ENCODE data around the gene CUL4A. TPM values are rescaled to one million over a fixed set of nuclear protein-coding genes. Genes with fewer than 3 reads are reported as not detected.

CUL4A gene
- total and polyA plus RNA-seq, 2 experiments from 2014 or later = 67.3 to 197 TPM

GRCh38 chr13:113202912-113203311 lies 6.5 kb upstream of the CUL4A start:
- no peak overlapping the region for H3K27ac ChIP-seq
- no peak for TF ChIP-seq EZH2phosphoT487 (IDR thresholded peaks at IDR 0.05; ENCODE audit: insufficient read depth, low read depth)
- TF ChIP-seq EZH2 (IDR thresholded peaks at IDR 0.05; ENCODE audit: insufficient read depth, poor library complexity, severe bottlenecking) = no peak
- H4K20me1 ChIP-seq (ENCODE audit: insufficient read depth) = no peaks in the 10 kb centered on the region
- no peak overlapping the region for H3K4me3 ChIP-seq
- H3K4me2 ChIP-seq (ENCODE audit: unreplicated experiment) = no peak overlapping the region
- WGBS, 2 experiments (ENCODE audit: low coverage in 1 of 2, low lambda C conversion rate in 2 of 2, missing lambda C conversion rate in 2 of 2) = 82 to 92% methylated on average over 4 of the region's 4 CpGs
- H3K9me2 ChIP-seq (ENCODE audit: insufficient read depth) = no peaks in the 10 kb centered on the region
- peaks cover 16% of the 10 kb centered on the region; the same call in 1 of the 2 replicates for H3K36me3 ChIP-seq (ENCODE audit: low read depth)
- peaks cover 21% of the 10 kb centered on the region for H3F3A ChIP-seq (ENCODE audit: insufficient read depth)
- H3K79me2 ChIP-seq (ENCODE audit: insufficient read depth) = peaks cover 100% of the 10 kb centered on the region
- H3K4me1 ChIP-seq (ENCODE audit: insufficient read depth) = peaks cover 29% of the 10 kb centered on the region
- H3K9ac ChIP-seq = no peak overlapping the region
- DNase-seq = peak; percentile 12
- H3K27me3 ChIP-seq (replicated peaks; ENCODE audit: insufficient read depth) = no peaks in the 10 kb centered on the region
- in situ Hi-C loops (cut with MboI) = no loop called here
- H2AFZ ChIP-seq = no peak overlapping the region
- H3K9me3 ChIP-seq (ENCODE audit: low read depth) = no peaks in the 10 kb centered on the region

GRCh38 chr13:113203507-113204377 lies 5.7 kb upstream of the CUL4A start:
- H2AFZ ChIP-seq = no peak overlapping the region
- no peak overlapping the region for H3K4me2 ChIP-seq (ENCODE audit: unreplicated experiment)
- in situ Hi-C loops (cut with MboI) = no loop called here
- DNase-seq = no peak
- no peak overlapping the region for H3K27ac ChIP-seq
- peaks cover 93% of the 10 kb centered on the region for H3K79me2 ChIP-seq (ENCODE audit: insufficient read depth)
- H3K4me1 ChIP-seq (ENCODE audit: insufficient read depth) = peaks cover 29% of the 10 kb centered on the region
- H3K9ac ChIP-seq = no peak overlapping the region
- 89 to 90% methylated on average over 12 of the region's 12 CpGs for WGBS, 2 experiments (ENCODE audit: low coverage in 1 of 2, low lambda C conversion rate in 2 of 2, missing lambda C conversion rate in 2 of 2)
- H3K36me3 ChIP-seq (ENCODE audit: low read depth) = peaks cover 9% of the 10 kb centered on the region; the same call in 1 of the 2 replicates
- H3F3A ChIP-seq (ENCODE audit: insufficient read depth) = peaks cover 21% of the 10 kb centered on the region
- TF ChIP-seq EZH2phosphoT487 (IDR thresholded peaks at IDR 0.05; ENCODE audit: insufficient read depth, low read depth) (no peak), EZH2 (IDR thresholded peaks at IDR 0.05; ENCODE audit: insufficient read depth, poor library complexity, severe bottlenecking) (no peak)
- no peaks in the 10 kb centered on the region for H3K9me3 ChIP-seq (ENCODE audit: low read depth)
- no peak overlapping the region for H3K4me3 ChIP-seq
- no peaks in the 10 kb centered on the region for H3K9me2 ChIP-seq (ENCODE audit: insufficient read depth)
- H4K20me1 ChIP-seq (ENCODE audit: insufficient read depth) = no peaks in the 10 kb centered on the region
- no peaks in the 10 kb centered on the region for H3K27me3 ChIP-seq (replicated peaks; ENCODE audit: insufficient read depth)

GRCh38 chr13:113204378-113204734 lies 5.1 kb upstream of the CUL4A start:
- H3K27me3 ChIP-seq (replicated peaks; ENCODE audit: insufficient read depth) = no peaks in the 10 kb centered on the region
- WGBS, 2 experiments (ENCODE audit: low coverage in 1 of 2, low lambda C conversion rate in 2 of 2, missing lambda C conversion rate in 2 of 2) = 46 to 49% methylated on average over 5 of the region's 5 CpGs
- H3K9me2 ChIP-seq (ENCODE audit: insufficient read depth) = no peaks in the 10 kb centered on the region
- H3K79me2 ChIP-seq (ENCODE audit: insufficient read depth) = peaks cover 87% of the 10 kb centered on the region
- H3K36me3 ChIP-seq (ENCODE audit: low read depth) = peaks cover 4% of the 10 kb centered on the region; the same call in 1 of the 2 replicates
- H3K4me2 ChIP-seq (ENCODE audit: unreplicated experiment) = no peak overlapping the region
- no peaks in the 10 kb centered on the region for H3K9me3 ChIP-seq (ENCODE audit: low read depth)
- in situ Hi-C loops (cut with MboI) = no loop called here
- no peak overlapping the region for H3K9ac ChIP-seq
- peaks cover 29% of the 10 kb centered on the region for H3K4me1 ChIP-seq (ENCODE audit: insufficient read depth)
- no peak for DNase-seq
- no peaks in the 10 kb centered on the region for H4K20me1 ChIP-seq (ENCODE audit: insufficient read depth)
- TF ChIP-seq EZH2phosphoT487 (IDR thresholded peaks at IDR 0.05; ENCODE audit: insufficient read depth, low read depth) (no peak), EZH2 (IDR thresholded peaks at IDR 0.05; ENCODE audit: insufficient read depth, poor library complexity, severe bottlenecking) (no peak)
- H3K27ac ChIP-seq = no peak overlapping the region
- H3F3A ChIP-seq (ENCODE audit: insufficient read depth) = peaks cover 21% of the 10 kb centered on the region
- no peak overlapping the region for H2AFZ ChIP-seq
- H3K4me3 ChIP-seq = no peak overlapping the region

- peak overlapping the region; percentile 20; the same call in 1 of the 2 replicates for H3K9ac ChIP-seq
- peak overlapping the region; percentile 10 for H3K4me2 ChIP-seq (ENCODE audit: unreplicated experiment)
- TF ChIP-seq EZH2phosphoT487 (IDR thresholded peaks at IDR 0.05; ENCODE audit: insufficient read depth, low read depth) (no peak), EZH2 (IDR thresholded peaks at IDR 0.05; ENCODE audit: insufficient read depth, poor library complexity, severe bottlenecking) (no peak)
- in situ Hi-C loops (cut with MboI) = no loop called here
- WGBS, 2 experiments (ENCODE audit: low coverage in 1 of 2, low lambda C conversion rate in 2 of 2, missing lambda C conversion rate in 2 of 2) = 65 to 77% methylated on average over 5 of the region's 5 CpGs
- peaks cover 32% of the 10 kb centered on the region for H3K4me1 ChIP-seq (ENCODE audit: insufficient read depth)
- H3K4me3 ChIP-seq = no peak overlapping the region
- no peaks in the 10 kb centered on the region for H3K9me2 ChIP-seq (ENCODE audit: insufficient read depth)
- no peaks in the 10 kb centered on the region for H3K9me3 ChIP-seq (ENCODE audit: low read depth)
- peak overlapping the region; percentile 48 for H3K27ac ChIP-seq
- peak; percentile 66 for DNase-seq
- peaks cover 83% of the 10 kb centered on the region for H3K79me2 ChIP-seq (ENCODE audit: insufficient read depth)
- peaks cover 25% of the 10 kb centered on the region for H3F3A ChIP-seq (ENCODE audit: insufficient read depth)
- H4K20me1 ChIP-seq (ENCODE audit: insufficient read depth) = peaks cover 3% of the 10 kb centered on the region; the same call in 1 of the 2 replicates
- H3K27me3 ChIP-seq (replicated peaks; ENCODE audit: insufficient read depth) = no peaks in the 10 kb centered on the region
- no peaks in the 10 kb centered on the region for H3K36me3 ChIP-seq (ENCODE audit: low read depth)
- H2AFZ ChIP-seq = no peak overlapping the region
Observed at GRCh38 chr13:113205428-113205931, 3.9 kb upstream of the CUL4A start.
